GM18520 (cell line): ENCODE measurements around the gene CELA2A.

Source experiments
- ATAC-seq: cut with Tn5 transposase; IDR thresholded peaks from one replicate; pipeline ENCODE4 v1.9.1; 2021; ENCODE audit not compliant: unreplicated experiment

Gene CELA2A

DNA sequence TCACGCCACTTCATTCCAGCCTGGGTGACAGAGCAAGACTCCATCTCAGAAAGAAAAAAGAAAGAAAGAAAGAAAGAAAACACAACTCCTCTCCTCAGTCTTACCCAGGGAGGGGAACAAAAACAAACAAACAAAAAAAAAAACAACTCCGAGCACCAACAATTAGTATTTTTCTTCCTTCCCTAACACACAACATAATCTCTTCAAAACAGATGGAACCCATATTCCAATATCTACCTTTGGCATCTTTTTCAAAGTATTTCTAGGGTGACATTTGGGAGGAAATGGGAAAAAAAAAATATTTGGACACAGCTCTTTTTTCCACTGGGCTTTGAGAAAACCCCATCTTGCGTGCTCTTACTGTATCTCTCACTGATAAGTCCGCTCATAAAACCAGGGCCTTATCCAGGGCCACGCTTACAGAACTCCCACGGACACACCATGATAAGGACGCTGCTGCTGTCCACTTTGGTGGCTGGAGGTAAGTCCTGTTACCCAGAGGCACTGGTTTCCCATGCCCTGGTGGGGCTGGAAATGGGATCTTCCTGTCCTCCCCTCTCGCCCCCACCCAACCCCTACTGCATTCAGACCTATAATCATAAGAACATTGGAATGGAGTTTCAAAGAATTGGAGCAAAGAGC, at the start of gene CELA2A:
CELA2A (plus strand) TSS at position 420 of the 642 bp plus-strand sequence; CDS start at position 442, 22 bp downstream.
- no peak for ATAC-seq

DNA sequence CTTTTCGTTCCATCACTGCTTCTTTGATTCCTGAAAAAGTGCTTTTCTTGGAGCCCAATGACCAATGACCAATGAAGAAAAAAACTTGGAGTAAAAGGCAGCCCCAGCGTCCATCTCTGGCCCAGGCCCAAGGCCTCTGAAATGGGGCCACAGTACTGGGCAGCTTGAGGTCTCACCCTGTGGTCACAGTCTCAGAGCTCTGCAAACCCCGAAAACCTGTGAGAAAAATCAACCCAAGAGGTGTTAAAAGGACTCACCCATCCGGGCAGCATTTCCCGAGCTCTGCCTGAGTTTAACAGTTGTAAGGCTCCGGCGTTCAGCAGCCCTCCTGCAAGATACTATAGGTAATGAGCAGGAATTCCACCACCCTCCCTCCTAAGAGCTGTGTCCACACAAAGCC, 49.0 kb upstream of the CELA2A start:
- no peak for ATAC-seq

DNA sequence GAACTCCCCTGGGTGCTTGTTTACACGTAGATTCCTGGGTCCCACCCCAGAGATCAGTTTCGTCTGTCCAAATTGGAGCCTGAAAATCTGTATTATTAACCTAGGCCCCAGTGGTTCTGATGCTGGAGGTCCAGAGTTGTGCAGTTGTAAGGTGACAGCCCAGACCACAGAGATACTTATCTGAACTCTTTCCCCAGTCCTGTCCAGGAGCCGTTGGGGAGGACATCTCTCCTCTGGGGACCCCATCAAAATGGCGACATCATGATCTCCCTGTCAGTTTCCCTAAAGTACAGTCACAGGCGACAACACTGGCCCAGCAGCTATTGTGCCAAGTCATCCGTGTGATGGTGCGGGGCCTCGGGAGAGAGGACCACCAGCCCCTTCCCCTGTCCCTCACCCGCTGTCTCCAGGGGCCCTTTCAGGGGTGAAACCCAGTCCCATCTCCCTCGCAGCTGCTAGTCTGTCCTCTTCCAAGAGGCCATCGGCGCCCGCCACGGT, 47.6 kb upstream of the CELA2A start:
- no peak for ATAC-seq

DNA sequence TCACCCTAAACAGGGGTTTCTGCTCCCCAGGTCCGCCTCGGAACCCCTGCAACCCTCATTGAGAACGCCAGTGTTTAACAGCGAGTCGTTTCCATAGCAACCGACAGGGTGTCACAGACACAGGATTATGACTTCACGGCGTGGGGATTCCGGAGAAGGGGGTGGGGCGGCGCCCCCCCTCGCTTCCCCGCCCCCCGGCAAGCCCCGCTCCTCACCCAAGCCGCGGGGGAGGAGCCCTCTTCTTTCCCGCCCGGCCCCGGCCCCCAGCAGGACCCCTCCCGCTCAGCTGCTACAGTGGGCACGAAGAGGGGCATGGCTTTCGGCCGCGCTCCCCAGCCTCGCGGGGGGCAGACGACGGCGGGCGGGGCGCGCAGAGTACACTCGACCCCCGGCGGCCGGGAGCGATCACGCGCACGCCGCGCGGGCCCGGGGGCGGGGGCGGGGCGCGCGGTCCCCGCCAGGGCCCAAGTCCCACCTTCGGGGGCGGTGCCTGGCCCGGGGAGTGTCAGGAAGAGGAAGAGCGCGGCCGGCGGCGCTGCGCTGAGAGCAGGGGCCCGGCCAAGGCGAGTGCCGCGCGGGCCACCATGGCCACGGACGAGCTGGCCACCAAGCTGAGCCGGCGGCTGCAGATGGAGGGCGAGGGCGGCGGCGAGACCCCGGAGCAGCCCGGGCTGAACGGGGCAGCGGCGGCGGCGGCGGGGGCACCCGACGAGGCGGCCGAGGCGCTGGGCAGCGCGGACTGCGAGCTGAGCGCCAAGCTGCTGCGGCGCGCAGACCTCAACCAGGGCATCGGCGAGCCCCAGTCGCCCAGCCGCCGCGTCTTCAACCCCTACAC, 46.9 kb upstream of the CELA2A start, which contains the start of gene EFHD2:
EFHD2 (plus strand) TSS at position 501 of the 835 bp plus-strand sequence; CDS start at position 585, 84 bp downstream.
- ATAC-seq = peak; percentile 65

DNA sequence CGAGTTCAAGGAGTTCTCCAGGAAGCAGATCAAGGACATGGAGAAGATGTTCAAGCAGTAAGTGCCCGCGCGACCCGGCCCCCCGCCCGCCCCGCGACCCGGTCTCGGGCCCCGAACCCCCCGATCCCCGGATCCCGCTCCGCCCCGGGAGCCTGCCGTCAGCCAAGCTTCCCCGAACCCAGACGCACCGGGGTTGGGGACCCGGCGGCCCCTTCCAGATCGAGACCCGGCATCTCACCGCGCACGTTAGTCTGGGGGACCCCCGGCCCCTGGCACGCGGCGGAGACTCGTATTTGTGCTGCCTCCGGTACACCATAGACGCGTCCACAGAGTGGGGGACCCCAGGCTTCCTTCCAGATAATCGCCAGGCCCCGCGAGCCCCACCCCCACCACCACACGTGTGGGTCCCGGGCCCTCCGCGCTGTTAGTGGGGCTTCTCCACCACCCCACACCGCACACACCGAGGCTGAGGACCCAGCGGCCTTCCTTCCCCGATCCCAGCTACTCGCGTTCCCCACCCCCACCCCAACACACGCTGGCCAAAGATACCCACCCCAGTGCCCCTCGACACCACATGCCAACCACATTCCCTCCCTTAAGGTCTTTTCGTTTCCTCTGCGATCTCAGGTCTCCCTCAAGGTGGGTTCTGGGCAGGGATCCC, 46.2 kb upstream of the CELA2A start:
- ATAC-seq = no peak

DNA sequence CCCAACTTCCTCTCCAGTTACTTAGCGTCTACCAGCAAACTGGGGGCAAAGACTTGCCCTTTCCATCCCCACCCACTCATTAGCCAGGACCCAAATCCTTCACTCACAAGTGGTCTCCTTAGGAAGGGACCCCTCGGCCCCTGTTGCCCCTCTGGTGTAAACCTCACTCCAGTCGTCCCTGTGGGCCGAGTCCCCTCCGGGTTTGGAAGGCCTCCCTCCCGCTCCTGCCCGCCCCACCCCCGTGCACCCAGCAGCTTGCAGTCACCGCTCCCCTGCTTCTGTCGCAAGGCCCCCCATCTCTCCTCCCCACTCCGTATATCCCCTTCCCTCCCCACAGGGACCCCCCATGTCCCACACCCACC, 45.7 kb upstream of the CELA2A start:
- no peak for ATAC-seq

DNA sequence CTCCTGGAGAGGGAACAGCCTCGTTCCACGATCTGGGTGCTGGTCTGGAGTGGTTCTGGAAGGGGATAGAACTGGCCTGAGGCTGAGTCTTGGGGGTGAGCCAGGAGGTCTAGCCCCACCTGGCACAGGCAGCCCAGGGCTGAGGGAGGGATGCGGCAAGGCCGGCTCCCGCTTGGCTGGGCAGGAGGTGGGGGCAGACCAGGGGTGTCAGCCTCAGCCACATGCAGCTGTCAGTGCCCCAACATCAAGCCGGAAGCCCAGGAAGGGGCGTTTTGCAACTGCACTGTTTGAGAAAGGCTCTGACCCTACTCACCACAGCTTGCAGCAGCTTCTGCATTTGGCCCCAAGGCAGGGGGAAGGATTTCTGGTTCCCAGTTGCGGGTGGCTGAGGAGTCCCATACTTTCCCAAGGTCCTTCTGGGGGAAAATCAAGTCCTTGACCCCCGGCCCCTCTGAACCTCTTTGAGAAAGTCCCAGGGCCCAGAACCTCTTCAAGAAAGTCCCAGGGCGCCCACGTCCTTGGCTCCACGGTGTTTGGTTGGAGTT, 44.9 kb upstream of the CELA2A start:
- peak; percentile 23 for ATAC-seq

DNA sequence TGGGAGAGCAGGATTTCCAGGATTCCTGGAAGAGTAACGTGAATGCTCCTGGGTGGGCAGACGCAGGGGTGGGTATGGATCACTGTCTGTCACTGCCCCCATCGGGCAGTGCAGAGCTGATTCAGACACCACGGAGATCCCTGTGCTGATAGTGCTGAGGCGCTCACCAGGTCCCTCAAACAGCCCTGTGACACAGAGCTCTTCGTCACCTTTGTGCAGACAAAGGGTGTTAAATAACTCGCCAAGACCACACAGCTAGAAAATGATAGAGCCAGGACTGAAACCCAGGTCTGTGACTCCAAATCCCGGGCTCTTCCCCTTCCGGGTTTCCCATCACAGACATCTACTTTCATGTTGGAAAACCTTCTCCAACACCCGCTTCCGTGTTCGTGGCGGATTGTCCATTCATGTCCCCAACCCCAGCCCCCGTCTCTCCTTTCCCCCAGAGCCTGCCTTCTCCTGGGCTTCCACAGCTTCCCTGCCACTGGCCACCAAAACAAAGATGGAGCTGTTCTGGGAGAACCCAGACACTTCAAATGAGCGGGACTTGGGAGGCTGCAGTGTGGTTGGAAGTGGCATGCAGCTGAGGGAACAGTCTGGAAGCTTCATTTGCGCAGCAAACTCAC, 44.2 kb upstream of the CELA2A start:
- ATAC-seq = no peak

DNA sequence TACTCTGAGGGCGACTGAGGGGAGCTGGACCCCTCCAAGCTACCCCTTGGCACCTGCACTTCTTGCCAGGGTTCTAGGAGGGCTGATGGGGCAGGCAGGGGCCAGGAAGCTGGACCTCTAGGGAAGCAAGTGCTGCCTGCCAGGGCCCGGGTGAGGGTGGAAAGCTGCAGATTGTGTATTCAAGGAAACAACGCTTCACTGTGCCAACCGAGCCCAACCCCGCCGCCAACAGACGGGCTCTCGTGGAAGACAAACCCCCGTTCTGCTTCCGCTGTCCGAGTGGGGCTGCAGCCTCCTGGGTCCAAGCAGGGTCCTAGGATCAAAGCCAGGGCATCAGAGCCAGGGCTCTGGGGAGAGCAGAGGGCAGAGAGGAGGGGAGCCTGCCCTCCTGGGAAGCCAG, 43.7 kb upstream of the CELA2A start:
- ATAC-seq = no peak

DNA sequence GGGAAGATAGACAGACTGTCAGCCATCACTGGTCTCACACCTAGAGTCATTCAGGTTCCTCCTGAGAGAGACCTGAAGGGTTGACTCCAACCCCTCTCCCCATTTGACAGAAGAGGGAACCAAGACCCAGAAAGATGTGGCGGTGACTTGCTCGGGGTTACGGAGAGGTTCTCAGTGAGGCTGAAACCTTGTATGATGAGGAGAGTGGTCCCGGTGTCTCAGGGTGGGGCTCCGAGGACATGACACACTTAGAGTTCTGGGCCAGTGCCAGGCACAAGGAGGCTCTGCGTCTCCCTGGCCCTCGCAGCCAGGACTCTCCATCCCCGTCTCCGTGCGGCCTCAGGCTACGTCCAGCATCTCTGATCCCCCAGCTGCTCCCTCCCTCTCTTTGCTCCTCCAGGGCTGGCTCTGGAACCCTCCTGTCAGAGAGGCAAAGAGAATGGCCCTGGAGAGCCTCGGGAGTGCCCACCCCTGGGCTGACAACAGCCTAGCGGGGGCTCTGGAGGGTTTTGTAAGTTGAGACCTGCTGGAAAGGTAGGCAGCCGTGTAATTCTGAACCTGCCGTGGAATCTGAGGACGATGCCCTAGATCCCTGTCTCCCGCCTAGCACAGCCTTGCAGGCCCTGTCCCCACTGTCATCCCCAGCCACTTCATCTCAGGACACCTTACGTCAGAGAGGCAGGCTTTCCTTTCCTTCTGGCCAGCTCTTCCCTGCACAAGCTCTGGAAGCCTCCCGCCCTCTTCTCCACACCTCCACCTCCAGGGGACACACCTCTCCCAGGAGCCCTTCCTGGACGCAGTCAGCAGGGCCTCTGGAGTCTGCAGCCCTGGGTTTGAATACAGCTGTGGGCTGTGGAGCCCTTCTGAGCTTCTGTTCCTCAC, 42.7 kb upstream of the CELA2A start:
- no peak for ATAC-seq

DNA sequence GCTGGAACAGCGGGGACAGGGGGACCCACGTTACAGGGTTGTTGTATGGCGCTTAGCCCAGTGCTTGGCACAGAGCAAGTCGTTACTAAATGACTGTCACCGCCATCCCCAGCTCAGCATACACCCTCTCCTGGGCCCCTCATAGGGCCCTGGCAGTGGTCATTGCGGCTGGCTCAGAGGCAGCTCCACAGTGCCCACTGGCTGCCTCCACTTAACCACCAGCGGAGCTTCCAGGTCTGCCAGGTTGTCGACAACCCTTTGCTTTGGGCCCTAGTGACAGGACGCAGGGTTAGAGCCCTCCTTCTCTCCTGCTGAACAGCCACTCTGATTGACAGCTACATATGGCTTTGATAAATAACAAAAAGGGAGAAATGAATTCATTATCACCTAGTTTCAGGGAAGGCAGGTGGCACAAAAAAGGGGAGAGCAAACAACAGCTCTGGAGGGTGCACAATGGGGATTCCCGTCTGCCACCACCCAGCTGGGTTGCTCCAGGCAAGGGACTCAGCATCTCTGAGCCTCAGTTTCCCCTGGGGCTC, 42.0 kb upstream of the CELA2A start:
- no peak for ATAC-seq

DNA sequence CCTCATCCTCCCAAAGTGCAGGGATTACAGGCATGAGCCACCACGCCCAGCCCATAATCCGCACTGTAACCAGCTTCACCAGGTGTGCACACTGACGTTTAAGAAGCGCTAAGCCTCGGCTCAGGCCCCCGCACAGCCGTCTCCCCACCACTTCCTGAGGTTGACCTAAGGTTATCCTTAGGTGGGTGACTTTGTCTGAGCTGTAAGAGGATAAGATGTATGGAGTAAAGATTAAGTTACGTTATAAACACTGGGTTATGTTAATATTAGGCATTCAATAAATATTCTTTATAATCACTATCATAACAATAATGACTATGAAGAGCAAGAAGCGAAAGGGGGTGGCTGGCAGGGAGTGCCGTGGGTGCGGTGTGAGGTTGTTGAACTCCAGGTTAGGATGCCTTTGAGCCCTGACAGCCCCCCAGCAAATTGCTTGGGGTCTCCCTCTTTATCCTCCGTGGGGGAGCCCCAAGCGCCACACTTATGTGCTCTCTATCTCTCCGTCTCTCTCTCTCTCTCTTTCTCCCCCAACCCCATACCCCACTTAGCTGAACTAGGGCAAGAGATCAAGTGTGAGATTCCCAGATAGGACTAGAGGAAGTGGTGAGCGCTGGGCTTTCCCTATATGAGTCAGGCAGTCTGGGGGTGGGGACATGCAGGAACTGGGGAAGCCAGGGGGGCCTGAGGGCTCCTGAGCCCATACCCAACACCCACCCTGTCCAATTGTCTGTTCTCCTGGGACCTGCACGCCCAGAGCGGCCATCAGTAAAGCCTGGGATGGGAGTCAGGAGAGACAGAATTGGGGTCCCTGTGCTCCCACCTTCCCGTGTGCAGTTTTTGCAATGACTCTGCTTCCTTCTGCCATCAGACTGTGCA, 39.2 kb upstream of the CELA2A start:
- ATAC-seq = no peak

DNA sequence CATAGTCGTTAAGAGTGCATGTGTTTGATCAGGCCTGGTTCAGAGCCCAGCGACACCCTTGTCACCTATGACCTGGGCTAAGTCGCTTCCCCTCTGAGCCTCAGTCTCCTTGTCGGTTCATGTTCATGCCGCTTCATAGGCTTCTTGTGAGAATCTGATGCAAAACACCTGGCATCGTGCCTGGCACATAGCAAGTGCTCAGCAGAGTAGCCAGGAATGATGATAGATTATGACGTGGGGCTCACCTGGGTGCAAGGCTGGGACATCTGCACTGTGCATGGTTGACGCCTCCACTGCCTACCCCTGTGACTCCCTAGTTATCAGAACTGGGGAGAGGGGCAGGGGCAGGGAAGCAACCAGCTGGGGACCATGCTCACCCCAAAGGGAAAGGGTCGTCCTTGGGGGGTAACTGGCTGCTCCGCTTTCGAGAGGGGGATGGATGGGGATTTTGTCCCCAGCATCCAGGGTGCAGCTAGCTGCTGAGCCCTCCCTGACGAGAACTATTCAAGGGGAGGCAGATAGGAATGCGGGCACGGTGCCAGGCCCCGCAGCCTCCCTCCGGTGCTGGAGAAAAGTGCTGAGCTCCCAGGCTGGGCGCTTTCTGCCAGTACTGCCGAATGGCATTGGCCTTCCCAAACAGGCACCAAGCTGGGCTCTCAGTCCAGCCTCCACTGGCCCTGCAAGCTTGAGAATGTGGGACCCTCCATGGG, 37.6 kb upstream of the CELA2A start:
- no peak for ATAC-seq

DNA sequence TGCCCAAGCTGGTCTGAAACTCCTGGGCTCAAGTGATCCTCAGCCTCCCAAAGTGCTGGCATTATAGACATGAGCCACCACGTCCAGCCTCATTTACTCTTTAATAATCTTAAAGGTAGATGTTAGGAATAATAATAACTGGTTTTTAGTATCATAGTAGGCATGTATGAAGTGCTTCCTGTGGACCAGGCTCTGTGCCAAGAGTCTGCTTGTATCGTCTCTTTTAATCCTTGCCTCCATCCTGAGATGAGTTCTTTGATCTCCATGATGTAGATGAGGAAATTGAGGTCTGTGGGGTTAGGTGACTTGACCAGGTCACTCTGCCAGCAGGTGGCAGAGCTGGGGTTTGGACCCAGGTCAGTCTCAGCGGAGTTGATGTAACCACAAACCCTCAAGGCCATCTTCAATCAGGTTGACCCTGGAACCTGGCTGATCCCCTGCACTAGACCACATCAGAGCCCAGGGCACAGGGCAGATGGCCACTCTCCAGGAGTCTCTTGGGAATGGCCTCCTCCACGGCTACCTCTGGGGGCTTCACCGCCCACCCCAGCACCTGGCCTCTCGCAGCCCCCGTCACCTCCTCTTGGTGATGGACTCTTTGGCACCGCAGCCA, 35.6 kb upstream of the CELA2A start:
- ATAC-seq = no peak

DNA sequence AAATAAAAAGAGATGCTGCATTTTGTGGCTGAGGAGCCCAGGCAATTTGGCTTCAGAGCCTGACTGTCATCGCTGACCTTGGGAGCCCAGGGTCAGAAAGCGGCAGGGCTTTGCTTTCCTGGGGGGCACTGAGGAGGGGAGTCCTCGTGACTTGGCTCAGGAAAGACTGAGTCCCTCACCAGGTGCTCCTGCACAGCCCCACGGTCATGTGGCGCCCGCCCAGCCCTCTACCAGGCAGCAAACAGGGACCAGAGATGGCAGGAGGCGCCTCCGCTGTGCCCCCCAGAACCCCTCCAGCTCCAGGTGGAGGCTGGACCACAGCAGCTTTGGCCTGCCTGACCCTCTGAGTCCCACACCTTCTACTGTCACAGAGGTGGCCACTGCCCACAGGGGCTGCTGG, 33.7 kb upstream of the CELA2A start:
- ATAC-seq = no peak

DNA sequence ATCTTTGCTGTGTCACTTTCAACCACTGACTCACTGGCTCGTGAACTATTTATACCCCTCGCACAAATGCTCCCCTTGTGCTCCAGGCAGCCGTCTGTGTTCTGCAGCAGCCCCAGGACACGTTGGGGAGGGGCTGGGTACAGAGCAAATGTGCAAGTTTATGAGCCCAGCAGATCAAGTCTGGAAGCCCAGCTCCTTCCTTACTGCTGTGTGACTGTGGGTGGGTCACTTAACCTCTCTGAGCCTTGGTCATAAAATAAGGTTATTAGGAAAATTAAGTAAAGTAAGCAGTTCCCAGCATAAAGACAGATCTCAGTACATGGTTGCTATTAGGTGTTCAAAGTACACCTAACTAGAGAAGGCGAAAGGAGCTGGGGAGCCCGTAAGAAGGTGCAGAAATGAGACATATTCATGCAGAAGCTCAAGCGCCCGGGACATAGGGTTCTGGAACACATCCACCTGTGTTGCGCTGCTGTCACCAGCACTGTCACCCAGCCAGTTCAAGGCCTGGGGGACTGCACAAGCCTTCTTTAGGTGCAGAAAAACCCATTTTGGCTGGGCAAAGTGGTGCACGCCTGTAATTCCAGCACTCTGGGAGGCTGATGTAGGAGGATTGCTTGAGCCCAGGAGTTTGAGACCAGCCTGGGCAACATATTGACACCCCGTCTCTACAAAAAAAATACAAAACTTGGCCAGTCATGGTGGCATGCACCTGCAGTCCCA, 33.0 kb upstream of the CELA2A start:
- no peak for ATAC-seq

DNA sequence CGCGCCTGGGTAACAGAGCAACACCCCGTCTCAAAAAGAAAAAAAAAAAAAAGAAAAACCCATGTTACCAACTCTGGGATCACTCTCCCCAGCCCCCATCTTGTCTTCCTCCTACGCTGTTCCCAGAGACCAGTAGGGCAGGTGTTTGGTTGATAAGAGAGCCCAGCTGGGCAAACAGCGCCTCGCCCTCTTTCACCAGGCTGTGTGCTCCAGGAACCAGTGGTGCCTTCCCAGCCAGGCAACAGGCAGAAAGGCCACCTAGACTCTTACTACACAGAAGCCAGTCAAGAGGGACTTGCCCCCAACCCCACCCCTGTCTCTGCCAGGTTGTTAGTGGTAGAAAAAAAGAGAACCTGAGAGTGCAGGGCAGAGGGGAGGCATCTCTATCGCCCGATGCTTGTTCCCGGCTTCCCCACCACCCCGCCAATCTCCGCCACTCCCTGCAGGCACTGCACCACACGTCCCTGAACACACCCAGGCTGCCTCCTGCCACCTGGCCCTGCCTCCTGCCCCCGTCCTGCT, 32.3 kb upstream of the CELA2A start:
- no peak for ATAC-seq
